NCI-H2171 (cell line): Measurements from ENCODE around the gene MAPKAPK2.
"Not testable (repeated sequence)": the region's sequence is repeated elsewhere in the genome, so short reads cannot be mapped to it uniquely, and the experiment has no call there.

Source experiments
- DNase-seq: peaks from one replicate; lab custom pipeline; 2025; lab: John Stamatoyannopoulos, UW

Gene MAPKAPK2

GRCh38 chr1:206778031-206778430, 93.3 kb downstream of the MAPKAPK2 start:
- DNase-seq, result no peak

GRCh38 chr1:206778911-206779310, 94.2 kb downstream of the MAPKAPK2 start:
- DNase-seq, result not testable (repeated sequence)

GRCh38 chr1:206779638-206780037, 94.9 kb downstream of the MAPKAPK2 start:
- DNase-seq, result no peak

- no peak for DNase-seq
Measured at GRCh38 chr1:206782448-206782847, 97.7 kb downstream of the MAPKAPK2 start.

GRCh38 chr1:206783506-206783905, 98.8 kb downstream of the MAPKAPK2 start:
- no peak for DNase-seq
